Measurements from ENCODE around the gene PAFAH1B1. TPM values are rescaled to one million over a fixed set of nuclear protein-coding genes. Genes with fewer than 3 reads are reported as not detected.

Gene PAFAH1B1
- total and polyA plus RNA-seq, 2 donors (not counting 1 experiment from before 2014, with no cell fraction given): 41.4 to 170 TPM

GRCh38 chr17:2611627-2612026 is 18.2 kb downstream of the PAFAH1B1 start:
- Histone ChIP-seq H3K4me1 (ENCODE audit: control insufficient read depth in 2 of 2, insufficient read depth in 2 of 2, low read length in 2 of 2) (peaks cover 3 to 11% of the 10 kb centered on the region in 2 donors), H3K9me3 (ENCODE audit: control extremely low read depth in 1 of 3, control insufficient read depth in 2 of 3, insufficient read depth in 1 of 3, low read length in 2 of 3) (no peaks in the 10 kb centered on the region), H3K27me3 (replicated peaks in 1 of 4; ENCODE audit: control extremely low read depth in 1 of 4, control insufficient read depth in 3 of 4, insufficient read depth in 4 of 4, low read length in 3 of 4) (no peaks in the 10 kb centered on the region), H3K36me3 (replicated peaks in 1 of 2; ENCODE audit: control extremely low read depth in 1 of 2, control insufficient read depth in 1 of 2, extremely low read depth in 1 of 2, insufficient read depth in 2 of 2, low read length in 1 of 2) (peaks cover 0 to 9% of the 10 kb centered on the region in 2 experiments), H3K27ac (ENCODE audit: low read length in 2 of 2) (no peak overlapping the region), H3K4me3 (ENCODE audit: control extremely low read depth in 1 of 5, extremely low read depth in 1 of 5, insufficient read depth in 1 of 5, low read depth in 2 of 5, low read length in 4 of 5) (no peak overlapping the region), H2AFZ (ENCODE audit: insufficient read depth, low read depth, low read length, poor library complexity, severe bottlenecking) (no peak overlapping the region), H3K79me2 (ENCODE audit: control insufficient read depth, insufficient read depth, low read length) (peaks cover 99% of the 10 kb centered on the region), H4K20me1 (ENCODE audit: control insufficient read depth, insufficient read depth, low read length, poor library complexity, severe bottlenecking) (peaks cover 99% of the 10 kb centered on the region), H3K9ac (ENCODE audit: low read length) (no peak overlapping the region), H3K4me2 (replicated peaks; ENCODE audit: low read depth, low read length, poor library complexity, severe bottlenecking) (no peak overlapping the region)
- 93% methylated on average over 4 of the region's 7 CpGs for WGBS (ENCODE audit: insufficient coverage)
- TF ChIP-seq CTCF (IDR thresholded peaks at IDR 0.05) (no peak), EZH2 (IDR thresholded peaks at IDR 0.05; ENCODE audit: borderline replicate concordance, insufficient read depth, low read depth, low read length, poor library complexity, severe bottlenecking) (no peak)
- no peaks in the 10 kb centered on the region for H3K27me3 Mint-ChIP-seq
- intact Hi-C loops (cut with micrococcal nuclease): no loop called here
- ChIA-PET POLR2A (interaction anchor here (0.7 kb wide), 1 partner anchor 611 kb away, joined by 3 read pairs; no protein-coding TSS in a partner anchor), CTCF (interaction anchor here (0.6 kb wide), 1 partner anchor 557 kb away, joined by 3 read pairs; no protein-coding TSS in a partner anchor)
- H3K27ac Mint-ChIP-seq: no peak overlapping the region
- no peak for ATAC-seq (ENCODE audit: low read depth)
- no peak for DNase-seq
- H3K4me1 Mint-ChIP-seq: peaks cover 55% of the 10 kb centered on the region
- no peaks in the 10 kb centered on the region for H3K9me3 Mint-ChIP-seq (ENCODE audit: insufficient read depth)
- no peak overlapping the region for H3K4me3 Mint-ChIP-seq

GRCh38 chr17:2612630-2613029 is 19.2 kb downstream of the PAFAH1B1 start:
- Mint-ChIP-seq H3K27ac (no peak overlapping the region), H3K4me3 (no peak overlapping the region), H3K9me3 (ENCODE audit: insufficient read depth) (no peaks in the 10 kb centered on the region), H3K4me1 (peaks cover 56% of the 10 kb centered on the region), H3K27me3 (no peaks in the 10 kb centered on the region)
- Histone ChIP-seq H3K4me2 (replicated peaks; ENCODE audit: low read depth, low read length, poor library complexity, severe bottlenecking) (no peak overlapping the region), H3K79me2 (ENCODE audit: control insufficient read depth, insufficient read depth, low read length) (peaks cover 99% of the 10 kb centered on the region), H3K27me3 (replicated peaks in 1 of 4; ENCODE audit: control extremely low read depth in 1 of 4, control insufficient read depth in 3 of 4, insufficient read depth in 4 of 4, low read length in 3 of 4) (no peaks in the 10 kb centered on the region), H3K9me3 (ENCODE audit: control extremely low read depth in 1 of 3, control insufficient read depth in 2 of 3, insufficient read depth in 1 of 3, low read length in 2 of 3) (no peaks in the 10 kb centered on the region), H3K4me1 (ENCODE audit: control insufficient read depth in 2 of 2, insufficient read depth in 2 of 2, low read length in 2 of 2) (peaks cover 3% of the 10 kb centered on the region in 2 donors), H3K27ac (ENCODE audit: low read length in 2 of 2) (no peak overlapping the region), H4K20me1 (ENCODE audit: control insufficient read depth, insufficient read depth, low read length, poor library complexity, severe bottlenecking) (peaks cover 99% of the 10 kb centered on the region), H2AFZ (ENCODE audit: insufficient read depth, low read depth, low read length, poor library complexity, severe bottlenecking) (no peak overlapping the region), H3K36me3 (replicated peaks in 1 of 2; ENCODE audit: control extremely low read depth in 1 of 2, control insufficient read depth in 1 of 2, extremely low read depth in 1 of 2, insufficient read depth in 2 of 2, low read length in 1 of 2) (peaks cover 0 to 9% of the 10 kb centered on the region in 2 experiments), H3K4me3 (ENCODE audit: control extremely low read depth in 1 of 5, extremely low read depth in 1 of 5, insufficient read depth in 1 of 5, low read depth in 2 of 5, low read length in 4 of 5) (no peak overlapping the region), H3K9ac (ENCODE audit: low read length) (no peak overlapping the region)
- ChIA-PET POLR2A (no interaction called here), CTCF (no interaction called here)
- WGBS (ENCODE audit: insufficient coverage): 100% methylated on average over 1 of the region's 7 CpGs
- TF ChIP-seq EZH2 (IDR thresholded peaks at IDR 0.05; ENCODE audit: borderline replicate concordance, insufficient read depth, low read depth, low read length, poor library complexity, severe bottlenecking) (no peak), CTCF (IDR thresholded peaks at IDR 0.05) (no peak)
- DNase-seq (no peak), ATAC-seq (ENCODE audit: low read depth) (no peak)
- intact Hi-C loops (cut with micrococcal nuclease): no loop called here

Measured in B cell (primary cell).